HG02571 (cell line): ENCODE data around the gene CECR2.

Experiments
- ATAC-seq: cut with Tn5 transposase; IDR thresholded peaks from one replicate; pipeline ENCODE4 v1.9.1; 2021; ENCODE audit warnings: mild to moderate bottlenecking, moderate library complexity; ENCODE audit not compliant: unreplicated experiment

CECR2 gene

DNA sequence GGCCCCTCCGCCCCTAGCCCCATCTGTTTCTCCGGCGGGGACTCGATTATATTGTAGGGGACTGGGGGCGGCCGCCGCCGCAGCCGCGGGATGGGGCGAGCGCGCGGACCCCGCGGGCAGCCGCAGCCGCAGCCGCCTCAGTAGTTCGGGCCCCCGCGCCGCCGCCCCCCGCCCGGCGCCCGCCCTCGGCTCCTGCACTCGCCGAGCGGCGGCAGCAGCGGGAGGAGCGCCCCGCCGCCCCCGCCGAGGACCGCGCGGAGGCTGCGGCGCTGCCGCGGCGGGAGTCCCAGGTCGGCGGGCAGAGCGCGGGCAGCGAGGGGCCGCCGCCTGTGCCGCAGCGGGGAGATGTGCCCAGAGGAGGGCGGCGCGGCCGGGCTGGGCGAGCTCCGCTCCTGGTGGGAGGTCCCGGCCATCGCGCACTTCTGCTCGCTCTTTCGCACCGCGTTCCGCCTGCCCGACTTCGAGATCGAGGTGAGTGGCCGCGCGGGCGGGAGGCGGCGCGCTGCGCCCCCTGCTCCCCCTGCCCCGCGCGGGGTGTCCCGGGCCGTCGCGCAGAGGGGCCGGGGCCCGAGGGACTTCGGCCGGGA lies at the start of gene CECR2:
Gene CECR2 (plus strand): TSS at position 22 of the 587 bp plus-strand sequence. CDS start 324 bp downstream, at position 346.
- ATAC-seq = no peak

DNA sequence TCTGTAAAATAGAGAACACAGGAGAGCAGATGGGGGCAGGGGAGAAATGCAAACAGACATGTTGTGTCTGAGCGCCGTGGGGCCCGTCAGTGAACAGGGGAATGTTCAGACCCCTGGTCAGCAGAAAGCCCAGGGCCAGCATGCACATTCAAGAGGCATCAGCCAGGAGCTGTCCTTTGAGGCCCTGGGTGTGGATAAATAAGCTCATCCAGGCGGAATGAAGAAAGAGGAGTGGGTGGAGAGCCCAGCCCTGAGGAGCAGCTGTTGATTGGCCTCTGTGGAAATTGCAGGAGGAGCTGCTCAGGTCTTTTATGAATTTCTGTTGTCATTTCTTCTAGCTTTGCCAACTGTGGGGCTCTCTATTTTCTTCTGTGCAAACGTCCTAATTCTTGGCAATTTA lies 49.7 kb upstream of the CECR2 start:
- no peak for ATAC-seq

DNA sequence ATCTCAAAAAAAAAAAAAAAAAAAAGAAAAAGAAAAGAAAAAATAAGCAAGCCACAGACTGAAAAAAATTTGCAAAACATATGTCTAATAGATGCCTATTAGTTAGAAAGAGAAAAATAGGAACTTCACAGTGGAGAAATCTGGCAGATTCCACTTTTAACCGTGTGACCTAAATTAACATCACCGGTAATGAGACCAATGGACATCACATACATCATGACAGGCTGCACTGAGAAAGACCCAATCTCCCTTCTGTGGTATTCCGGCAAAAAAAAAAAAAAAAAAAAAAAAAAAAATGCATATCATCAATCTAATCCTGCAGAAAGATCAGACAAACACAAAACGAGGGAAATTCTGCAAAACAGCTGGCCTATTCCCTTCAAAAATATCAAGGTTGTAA lies 46.7 kb upstream of the CECR2 start:
- no peak for ATAC-seq

DNA sequence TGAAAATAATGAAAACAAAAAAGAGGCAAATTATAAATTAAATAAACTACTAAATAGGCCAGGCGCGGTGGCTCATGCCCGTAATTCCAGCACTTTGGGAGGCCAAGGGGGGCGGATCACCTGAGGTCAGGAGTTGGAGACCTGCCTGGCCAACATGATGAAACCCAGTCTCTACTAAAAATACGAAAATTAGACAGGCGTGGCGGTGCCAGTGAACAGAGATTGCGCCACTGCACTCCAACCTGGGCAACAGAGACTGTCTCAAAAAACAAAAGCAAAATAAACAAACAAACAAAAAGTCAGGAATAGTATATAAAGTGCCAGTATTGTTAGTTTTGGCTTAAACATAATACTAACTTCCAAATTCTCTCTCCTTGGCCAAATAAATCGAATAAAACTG lies 37.6 kb upstream of the CECR2 start:
- ATAC-seq = no peak

DNA sequence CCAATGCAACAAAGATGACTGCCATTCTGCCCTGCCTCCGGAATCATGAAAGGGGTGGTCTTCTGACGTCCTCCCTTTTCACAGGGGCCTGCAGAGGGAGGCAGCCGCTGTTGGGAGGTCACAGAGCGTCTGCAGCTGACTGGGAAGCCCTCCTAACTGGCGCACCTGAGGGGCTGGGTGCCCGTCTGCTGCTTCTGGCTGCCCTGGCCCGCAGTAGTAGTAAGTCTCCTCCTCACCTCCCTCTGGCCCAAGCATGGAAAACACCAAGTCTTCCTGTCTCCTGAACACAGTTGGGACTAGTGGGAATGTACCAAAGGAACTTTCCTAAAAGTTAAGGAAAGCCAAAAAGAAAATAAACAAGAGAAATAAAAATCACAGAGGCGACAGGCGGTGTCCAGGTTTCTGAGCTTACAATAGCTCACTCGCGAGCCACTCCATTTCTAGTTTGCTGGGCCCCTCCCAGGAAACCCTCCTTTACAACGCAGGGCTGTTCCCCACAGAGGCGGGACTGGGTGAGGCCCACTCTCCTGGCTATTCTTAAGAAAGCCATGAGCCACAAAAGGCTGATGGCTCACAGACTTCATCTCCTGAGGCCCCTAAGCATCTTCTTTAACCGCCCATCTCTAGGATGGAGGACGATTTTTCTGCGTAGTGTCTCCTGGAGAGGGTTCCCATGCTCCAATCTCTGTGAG lies 37.0 kb upstream of the CECR2 start:
- ATAC-seq = no peak

DNA sequence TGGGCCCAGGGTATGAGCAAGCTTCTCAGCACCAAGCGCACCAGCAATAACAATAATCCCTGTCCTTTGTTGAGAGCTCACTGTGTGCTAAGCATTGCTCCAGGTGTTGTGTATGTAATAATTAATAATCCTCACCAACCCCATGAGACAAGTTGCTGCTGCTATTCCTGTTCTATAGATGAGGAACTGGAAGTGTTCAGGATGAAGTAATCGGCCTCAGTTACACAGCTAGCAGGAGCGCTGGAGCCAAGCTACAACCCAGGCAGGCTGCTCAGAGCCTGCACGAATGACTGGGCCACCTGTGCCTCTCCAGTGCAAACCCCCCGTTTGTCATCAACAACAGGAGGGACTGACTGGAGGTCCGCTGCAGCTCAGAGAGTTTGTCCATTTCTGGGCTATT lies 35.2 kb upstream of the CECR2 start:
- no peak for ATAC-seq

DNA sequence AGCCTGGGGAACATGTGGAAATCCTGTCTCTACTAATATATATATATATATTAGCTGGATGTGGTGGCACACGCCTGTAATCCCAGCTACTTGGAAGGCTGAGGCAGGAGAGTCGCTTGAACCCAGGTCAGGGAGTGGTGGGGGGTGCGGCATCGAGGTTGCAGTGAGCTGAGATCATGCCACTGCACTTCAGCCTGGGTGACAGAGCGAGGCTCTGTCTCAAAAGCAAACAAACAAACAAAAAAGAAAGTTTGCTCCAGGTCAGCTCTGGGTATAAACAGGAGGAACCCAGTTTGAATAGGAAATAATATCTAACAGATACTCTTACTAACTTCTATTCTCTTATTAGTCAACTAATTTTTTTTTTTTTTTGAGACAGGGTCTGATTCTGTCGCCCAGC lies 34.3 kb upstream of the CECR2 start:
- ATAC-seq = no peak

DNA sequence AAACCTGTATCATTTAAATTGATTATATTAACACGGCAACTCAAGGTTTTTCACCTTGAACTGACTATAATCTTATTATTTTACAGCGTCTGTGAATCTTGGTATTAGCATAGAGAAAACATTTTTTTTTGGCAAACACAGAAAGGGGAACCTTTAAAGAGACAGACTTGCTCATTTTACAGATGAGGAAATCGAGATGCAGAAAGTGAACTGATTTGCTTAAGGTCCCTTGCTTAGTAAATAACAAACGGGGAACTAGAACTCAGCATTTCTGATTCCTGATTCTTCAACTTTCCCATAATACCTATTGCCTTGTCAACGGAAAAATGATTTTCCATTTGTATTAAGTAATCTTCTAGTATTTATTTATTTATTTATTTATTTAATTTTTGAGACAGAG lies 33.2 kb upstream of the CECR2 start:
- no peak for ATAC-seq

DNA sequence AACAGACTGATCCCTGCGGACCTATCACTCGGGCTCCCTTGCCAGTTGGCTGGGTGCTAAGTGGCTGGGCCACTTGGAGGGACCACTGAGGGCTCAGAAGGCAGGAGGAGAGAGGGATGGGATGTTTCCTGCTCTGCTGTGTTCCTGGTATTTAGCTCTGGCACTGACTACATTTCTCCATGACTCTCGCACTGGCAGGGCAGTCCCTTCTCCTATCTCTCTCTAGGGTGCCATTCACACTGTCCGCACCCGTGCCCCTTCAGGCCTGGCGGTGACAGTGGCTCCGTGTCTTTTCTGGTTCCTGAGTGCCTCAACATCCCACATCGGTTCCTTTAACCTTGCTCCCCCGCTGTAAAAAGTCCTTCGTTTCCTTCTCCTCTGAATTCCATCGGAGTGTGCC lies 31.6 kb upstream of the CECR2 start:
- no peak for ATAC-seq

DNA sequence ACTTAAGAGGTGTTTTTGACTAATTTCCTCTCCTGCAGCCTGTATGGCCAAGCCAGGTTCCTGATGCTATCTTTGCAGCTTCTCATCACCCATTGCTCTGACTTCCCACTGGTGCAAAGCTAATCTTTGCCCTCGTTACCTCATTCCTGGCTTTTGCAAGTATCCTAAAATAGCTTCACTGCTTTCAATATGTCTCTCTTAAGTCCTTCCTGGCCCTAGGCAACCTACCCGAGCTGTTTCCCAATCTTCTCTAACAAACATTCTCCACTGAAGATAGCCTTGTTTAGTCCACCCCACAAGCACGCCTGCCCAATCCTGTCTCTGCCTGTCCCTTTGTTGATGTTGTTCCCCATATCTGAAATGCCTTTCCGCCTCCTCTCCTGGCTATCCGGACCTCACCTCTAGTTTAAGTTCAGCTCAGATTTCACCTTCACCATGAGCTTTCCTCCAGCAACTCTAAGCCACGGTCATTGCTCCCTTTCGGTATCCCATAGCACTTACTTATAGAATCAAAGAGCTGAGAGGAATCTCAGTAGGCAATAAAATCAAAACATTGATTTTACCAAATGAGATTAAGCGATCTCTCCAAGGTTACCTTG lies 30.1 kb upstream of the CECR2 start:
- ATAC-seq = no peak

DNA sequence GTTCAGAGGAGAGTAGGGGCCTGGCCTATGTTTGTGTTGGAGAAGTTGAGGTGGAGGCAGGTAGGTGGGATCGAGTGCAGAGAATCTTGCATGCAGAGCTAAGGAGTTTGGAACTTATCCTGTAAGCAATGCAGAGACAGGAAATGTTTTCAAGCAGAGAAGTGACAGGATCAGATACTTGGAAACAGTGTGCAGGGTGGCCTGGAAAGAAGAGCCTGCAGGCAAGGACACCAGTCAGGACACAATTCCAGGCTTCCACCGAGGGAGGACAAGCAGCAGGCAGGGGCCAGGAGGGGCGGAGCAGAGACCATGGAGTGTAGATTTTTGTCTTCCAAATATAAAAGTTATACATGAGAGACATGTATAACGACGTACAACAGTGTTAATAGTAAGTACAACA lies 26.9 kb upstream of the CECR2 start:
- ATAC-seq = no peak

DNA sequence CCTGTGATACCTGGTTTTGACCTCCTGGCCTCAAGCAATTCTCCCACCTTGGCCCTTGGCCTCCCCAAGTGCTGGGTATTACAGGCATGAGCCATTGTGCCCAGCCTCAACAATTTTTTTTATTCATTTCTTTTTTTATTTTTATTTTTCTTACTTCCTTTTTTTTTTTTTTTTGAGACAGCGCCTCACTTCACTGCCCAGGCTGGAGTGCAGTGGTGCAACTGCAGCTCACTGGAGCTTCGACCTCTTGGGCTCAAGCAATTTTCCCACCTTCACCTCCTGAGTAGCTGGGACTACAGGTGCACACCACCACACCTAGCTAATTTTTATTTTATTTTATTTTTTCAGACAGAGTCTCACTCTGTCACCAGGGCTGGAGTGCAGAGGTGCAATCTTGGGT lies 25.5 kb upstream of the CECR2 start:
- ATAC-seq = no peak

DNA sequence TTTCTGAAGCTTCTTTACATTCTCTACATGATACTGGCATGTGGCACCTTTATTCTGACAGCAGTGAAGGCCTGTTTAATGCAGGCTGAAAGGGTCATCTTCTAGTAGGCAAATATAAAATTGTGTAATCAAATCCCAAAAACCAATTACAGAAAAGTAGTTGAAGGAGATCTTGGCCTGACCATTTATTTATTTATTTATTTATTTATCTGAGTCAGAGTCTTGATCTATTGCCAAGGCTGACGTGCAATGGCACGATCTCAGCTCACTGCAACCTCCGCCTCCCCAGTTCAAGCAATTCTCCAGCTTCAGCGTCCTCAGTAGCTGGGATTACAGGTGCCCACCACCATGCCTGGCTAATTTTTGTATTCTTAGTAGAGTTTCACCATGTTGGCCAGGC lies 22.7 kb upstream of the CECR2 start:
- ATAC-seq = no peak

DNA sequence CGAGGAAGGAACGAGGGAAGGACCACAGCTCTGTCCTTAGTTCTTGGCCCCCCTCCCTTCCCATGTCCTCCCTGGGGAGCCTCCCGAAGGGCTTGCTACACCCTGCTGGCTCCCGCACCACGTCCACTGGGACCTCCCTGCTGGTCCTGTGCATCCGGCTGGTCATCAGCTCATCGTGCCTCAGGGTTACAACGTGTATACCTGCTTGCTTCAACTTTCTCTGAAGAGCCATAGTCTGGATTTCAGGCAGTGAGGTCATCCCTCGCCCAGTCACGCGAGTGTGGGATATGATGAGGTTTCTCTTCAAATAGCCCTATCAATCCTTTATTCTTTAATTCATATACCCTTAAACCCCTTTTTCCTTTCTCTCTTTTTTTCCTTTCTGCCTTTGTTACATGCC lies 21.5 kb upstream of the CECR2 start:
- no peak for ATAC-seq

DNA sequence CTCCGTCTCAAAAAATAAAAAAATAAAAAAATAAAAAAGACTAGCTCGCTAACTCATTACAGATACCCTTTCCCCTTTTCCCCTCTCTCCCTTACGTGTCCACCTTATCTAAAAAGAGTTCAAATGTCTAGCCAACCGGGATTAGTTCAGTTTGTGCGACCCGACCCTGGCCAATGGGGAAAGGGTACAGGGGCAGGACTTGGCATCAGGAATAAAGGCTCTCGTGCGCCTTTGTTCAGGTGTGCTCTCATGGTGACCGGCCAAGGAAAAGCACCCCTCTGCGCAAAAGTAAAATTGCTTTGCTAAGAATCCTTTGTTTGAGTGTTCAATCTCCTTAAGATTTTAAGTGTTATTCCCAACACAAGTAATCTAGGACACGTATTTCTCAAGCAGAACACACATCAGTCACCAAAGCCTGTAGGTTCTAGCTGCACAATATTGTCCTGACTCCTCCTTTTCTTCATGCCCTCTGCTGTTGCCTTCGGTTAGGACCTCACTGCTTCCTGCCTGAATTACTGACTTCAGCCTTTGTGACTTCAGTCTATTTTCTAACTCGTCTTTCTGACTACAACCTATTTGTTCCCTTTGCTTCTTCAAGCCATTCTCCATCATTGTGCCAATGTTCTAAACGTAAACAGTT lies 20.7 kb upstream of the CECR2 start:
- ATAC-seq = no peak

DNA sequence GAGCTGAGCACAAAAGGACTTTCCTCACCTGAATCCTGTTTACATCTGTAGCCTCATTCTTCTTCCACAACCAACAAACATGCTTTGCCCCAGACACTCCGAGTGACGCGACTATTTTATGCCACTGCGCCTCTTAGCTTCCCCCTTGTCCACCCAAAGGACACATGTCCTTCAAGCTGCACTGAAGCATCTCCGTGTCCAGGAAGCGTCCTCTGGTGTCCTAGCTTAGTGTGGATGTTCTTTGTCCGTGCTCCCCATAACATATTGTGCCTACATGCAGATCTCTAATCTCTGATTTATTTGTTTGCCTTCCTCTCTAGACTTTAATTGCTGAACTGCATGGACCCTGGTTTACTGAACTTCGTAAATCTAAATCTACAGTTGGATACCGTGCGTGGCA lies 20.1 kb upstream of the CECR2 start:
- ATAC-seq = no peak

DNA sequence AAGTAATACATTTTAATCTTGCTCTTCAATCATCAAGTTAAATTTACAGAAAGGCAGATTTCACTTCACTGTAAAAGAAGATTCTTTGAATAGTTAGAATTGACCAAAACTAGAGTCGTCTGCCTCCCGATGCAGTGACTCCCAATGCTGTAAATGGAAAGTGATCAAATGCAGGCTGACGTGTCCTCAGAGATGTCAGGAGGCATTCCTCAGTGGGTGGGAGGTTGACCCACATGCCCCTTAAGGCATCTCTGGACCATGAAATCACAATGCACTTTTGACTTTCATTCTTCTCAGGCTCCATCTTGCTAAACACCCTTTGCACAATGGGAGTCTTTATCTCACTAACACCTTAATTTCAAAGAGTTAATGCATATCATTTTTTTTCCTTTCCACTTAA lies 19.0 kb upstream of the CECR2 start:
- ATAC-seq = no peak

DNA sequence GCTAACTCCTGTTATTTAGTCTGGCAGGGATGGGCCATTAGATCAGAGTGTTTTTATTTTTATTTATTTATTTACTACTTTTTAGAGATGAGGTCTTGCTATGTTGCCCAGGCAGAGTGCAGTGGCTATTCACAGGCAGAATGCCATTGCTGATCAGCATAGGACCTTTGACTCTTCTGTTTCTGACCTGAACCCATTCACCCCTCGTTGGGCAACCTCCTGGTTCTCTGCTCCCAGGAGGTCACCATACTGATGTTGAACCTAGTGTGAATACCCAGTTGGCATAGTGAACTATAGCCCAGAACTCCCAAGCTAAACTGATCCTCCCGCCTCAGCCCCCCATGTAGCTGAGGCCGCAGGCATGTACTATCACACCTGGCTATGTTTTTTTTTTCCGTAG lies 16.5 kb upstream of the CECR2 start:
- ATAC-seq = no peak

DNA sequence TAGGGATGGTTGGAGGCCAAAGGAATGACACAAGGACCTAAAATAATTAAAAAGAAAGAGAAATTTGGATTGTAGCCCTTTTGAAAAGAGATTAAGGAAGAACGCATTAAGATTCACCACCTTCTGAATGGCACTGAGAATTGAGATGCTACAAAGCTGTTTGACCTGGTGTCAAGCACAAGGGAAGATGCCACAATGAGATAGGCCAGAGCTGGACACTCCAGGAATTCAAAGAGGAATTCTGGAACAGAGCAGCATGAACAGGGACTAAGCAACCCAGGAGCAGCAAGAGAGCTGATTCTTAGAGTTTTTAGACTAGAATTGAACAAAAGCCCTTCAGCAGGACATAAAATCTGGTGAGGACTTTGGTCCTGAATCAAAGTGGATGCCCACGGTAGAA lies 11.6 kb upstream of the CECR2 start:
- ATAC-seq = no peak

DNA sequence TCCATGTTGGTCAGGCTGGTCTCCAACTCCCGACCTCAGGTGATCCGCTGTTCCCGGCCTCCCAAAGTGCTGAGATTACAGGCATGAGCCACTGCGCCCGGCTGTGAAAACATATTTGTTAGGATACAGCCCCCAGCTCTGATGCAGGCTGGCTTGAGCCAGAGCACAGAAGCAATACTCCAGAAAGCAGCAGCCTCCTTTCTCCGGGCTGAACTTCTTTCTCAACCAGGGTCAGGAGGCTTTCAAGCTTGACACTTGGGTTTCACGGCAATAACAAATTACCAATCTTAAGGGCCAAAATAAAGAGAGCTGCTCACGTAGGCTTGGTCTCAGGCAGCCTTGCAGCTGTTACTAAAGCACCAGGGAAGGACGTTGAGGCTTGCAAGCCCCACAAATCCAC lies 10.8 kb upstream of the CECR2 start:
- no peak for ATAC-seq

DNA sequence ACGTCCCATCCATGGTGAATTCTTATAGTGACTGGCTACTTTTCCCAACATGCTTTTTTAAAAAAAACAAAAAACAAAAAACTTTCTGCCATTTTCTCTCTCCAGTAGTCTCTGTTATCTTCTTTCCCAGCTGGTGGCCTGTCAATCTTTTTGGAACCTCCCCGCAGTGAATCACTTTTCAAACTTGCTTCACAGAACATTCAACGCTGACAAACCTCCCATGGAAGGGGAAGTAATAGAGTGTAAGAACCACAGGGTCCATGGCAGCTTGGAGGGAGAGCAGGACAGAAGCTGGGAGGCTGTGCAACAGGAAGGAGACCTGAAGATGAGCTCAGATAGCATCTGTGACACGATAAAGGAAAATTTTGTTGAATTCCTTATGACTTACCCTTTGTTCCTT lies 9.8 kb upstream of the CECR2 start:
- ATAC-seq = no peak

DNA sequence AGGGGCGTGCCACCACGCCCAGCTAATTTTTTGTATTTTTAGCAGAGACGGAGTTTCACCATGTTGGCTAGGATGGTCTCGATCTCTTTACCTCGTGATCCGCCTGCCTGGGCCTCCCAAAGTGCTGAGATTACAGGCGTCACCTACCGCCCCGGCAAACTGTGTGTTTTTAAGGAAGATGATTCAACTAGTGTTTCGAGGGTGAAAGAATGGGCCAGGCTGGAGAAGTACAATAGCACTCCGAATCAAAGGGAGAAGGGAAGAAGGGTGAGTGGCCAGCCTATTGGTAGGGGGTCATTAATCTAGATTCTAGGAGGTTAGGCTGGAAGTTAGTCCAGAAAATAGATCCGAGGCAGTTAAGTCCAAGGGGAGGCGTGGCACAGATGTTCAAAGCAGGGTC lies 2.9 kb upstream of the CECR2 start:
- ATAC-seq = no peak
